SU-DHL-6 (cell line): ENCODE data around the gene CFAP100.

ENCODE experiments used
- H2AFZ ChIP-seq: fragments of 200-600 bp; sonication (generic); 2 replicates; pipeline ENCODE4 v1.6.1; 2014; ENCODE audit warnings: low read depth, mild to moderate bottlenecking, moderate library complexity, mixed read lengths, antibody characterized with exemption, low read length; ENCODE audit not compliant: severe bottlenecking
- H3F3A ChIP-seq: fragments of 200-600 bp; shearing (Covaris generic); 2 replicates; pipeline ENCODE4 v1.6.0; 2016; ENCODE audit warnings: antibody characterized with exemption, mild to moderate bottlenecking; ENCODE audit not compliant: insufficient read depth
- H3K27ac ChIP-seq: fragments of 200-600 bp; sonication (generic); 2 replicates; pipeline ENCODE4 v1.5.1; 2016; ENCODE audit warnings: low read depth, mild to moderate bottlenecking, low read length, moderate library complexity, mixed read lengths
- H3K27me3 ChIP-seq: fragments of 200-600 bp; sonication (generic), shearing (Covaris generic); 2 replicates; pipeline ENCODE4 v1.6.0; 2014; ENCODE audit warnings: mild to moderate bottlenecking, low read length
- H3K36me3 ChIP-seq: fragments of 200-600 bp; sonication (generic); 2 replicates; pipeline ENCODE4 v1.6.1; 2014; ENCODE audit warnings: mild to moderate bottlenecking, low read length, mixed read lengths
- H3K4me2 ChIP-seq: fragments of 300-600, 200-600 bp; shearing (Covaris generic), sonication (generic); 2 replicates; pipeline ENCODE4 v1.6.0; 2014; ENCODE audit warnings: low read length, low read depth, mild to moderate bottlenecking; ENCODE audit not compliant: poor library complexity, severe bottlenecking
- H3K4me3 ChIP-seq: fragments of 200-600 bp; sonication (generic); 2 replicates; pipeline ENCODE4 v1.5.1; 2014; ENCODE audit warnings: antibody characterized with exemption, low read length, mild to moderate bottlenecking, mixed read lengths; ENCODE audit not compliant: insufficient read depth, poor library complexity, severe bottlenecking
- H3K79me2 ChIP-seq: fragments of 200-600 bp; sonication (generic); 2 replicates; pipeline ENCODE4 v1.6.1; 2014; ENCODE audit warnings: mild to moderate bottlenecking, low read length, moderate library complexity; ENCODE audit not compliant: insufficient read depth
- H3K9ac ChIP-seq: fragments of 200-600 bp; sonication (generic); 2 replicates; pipeline ENCODE4 v1.7.0; 2014; ENCODE audit warnings: mild to moderate bottlenecking, low read length
- H3K9me2 ChIP-seq: fragments of 200-600 bp; sonication (generic); replicated peaks from 2 replicates; pipeline ENCODE4 v1.6.1; 2014; ENCODE audit warnings: low read length; ENCODE audit not compliant: insufficient read depth
- H3K9me3 ChIP-seq: fragments of 200-600 bp; sonication (generic); 2 replicates; pipeline ENCODE4 v1.6.1; 2014; ENCODE audit warnings: low read length, mixed read lengths; ENCODE audit not compliant: insufficient read depth
- H4K20me1 ChIP-seq: fragments of 200-600 bp; sonication (generic); 2 replicates; pipeline ENCODE4 v1.6.1; 2014; ENCODE audit warnings: low read depth, mild to moderate bottlenecking, antibody characterized with exemption, low read length, moderate library complexity, mixed read lengths
- EZH2phosphoT487 ChIP-seq: fragments of 200-600 bp; sonication (generic), shearing (Covaris generic); conservative IDR thresholded peaks from 2 replicates; pipeline ENCODE4 v1.6.1; 2018; ENCODE audit warnings: mild to moderate bottlenecking, antibody characterized with exemption, low read length, moderate library complexity, mixed read lengths
- TF ChIP-seq, protein P1 (sequence below): fragments of 200-600 bp; sonication (generic); IDR thresholded peaks from one replicate; pipeline ENCODE4 v1.5.1; 2017; ENCODE audit warnings: antibody characterized with exemption, mild to moderate bottlenecking, low read length, moderate library complexity; ENCODE audit not compliant: insufficient read depth, poor library complexity, severe bottlenecking

Gene CFAP100

DNA sequence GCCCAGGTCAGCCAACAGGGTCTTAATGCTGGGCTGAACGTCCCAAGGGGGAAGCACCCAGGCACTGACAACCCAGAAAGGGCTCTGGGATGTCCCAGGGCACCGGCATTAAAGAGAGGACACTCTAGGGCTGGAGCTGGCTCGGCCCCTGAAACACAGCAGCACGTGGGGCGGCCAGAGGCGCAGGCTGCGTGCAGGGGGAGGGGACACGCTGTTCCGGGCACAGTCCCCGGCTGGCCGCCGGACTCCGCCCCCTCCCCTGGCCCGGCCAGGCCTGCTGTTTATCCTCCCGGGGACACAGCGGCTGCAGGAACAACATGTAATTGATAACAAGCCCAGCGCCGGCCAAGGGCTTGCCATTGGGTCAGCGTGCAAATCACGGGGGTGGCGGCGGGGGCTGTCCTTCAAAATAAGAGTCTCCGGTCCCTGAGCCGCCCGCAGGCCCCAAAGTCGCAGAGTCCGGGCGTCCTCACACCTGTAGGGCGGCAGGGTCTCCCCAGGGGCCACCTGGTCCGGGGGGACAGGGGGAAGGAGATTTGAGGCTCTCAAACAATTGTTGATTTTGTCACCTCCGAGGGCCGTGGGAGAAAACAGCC lies 38.8 kb upstream of the CFAP100 start:
- TF ChIP-seq EZH2phosphoT487 = no peak
- TF ChIP-seq, protein P1, sequence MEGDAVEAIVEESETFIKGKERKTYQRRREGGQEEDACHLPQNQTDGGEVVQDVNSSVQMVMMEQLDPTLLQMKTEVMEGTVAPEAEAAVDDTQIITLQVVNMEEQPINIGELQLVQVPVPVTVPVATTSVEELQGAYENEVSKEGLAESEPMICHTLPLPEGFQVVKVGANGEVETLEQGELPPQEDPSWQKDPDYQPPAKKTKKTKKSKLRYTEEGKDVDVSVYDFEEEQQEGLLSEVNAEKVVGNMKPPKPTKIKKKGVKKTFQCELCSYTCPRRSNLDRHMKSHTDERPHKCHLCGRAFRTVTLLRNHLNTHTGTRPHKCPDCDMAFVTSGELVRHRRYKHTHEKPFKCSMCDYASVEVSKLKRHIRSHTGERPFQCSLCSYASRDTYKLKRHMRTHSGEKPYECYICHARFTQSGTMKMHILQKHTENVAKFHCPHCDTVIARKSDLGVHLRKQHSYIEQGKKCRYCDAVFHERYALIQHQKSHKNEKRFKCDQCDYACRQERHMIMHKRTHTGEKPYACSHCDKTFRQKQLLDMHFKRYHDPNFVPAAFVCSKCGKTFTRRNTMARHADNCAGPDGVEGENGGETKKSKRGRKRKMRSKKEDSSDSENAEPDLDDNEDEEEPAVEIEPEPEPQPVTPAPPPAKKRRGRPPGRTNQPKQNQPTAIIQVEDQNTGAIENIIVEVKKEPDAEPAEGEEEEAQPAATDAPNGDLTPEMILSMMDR = no peak
- Histone ChIP-seq H3K9me3 (no peaks in the 10 kb centered on the region), H3K4me2 (no peak overlapping the region), H3K27ac (no peak overlapping the region), H4K20me1 (no peaks in the 10 kb centered on the region), H3K9me2 (no peaks in the 10 kb centered on the region), H3K79me2 (no peaks in the 10 kb centered on the region), H3K4me3 (no peak overlapping the region), H3K36me3 (no peaks in the 10 kb centered on the region), H3K27me3 (no peaks in the 10 kb centered on the region), H2AFZ (no peak overlapping the region), H3F3A (no peaks in the 10 kb centered on the region), H3K9ac (no peak overlapping the region)

DNA sequence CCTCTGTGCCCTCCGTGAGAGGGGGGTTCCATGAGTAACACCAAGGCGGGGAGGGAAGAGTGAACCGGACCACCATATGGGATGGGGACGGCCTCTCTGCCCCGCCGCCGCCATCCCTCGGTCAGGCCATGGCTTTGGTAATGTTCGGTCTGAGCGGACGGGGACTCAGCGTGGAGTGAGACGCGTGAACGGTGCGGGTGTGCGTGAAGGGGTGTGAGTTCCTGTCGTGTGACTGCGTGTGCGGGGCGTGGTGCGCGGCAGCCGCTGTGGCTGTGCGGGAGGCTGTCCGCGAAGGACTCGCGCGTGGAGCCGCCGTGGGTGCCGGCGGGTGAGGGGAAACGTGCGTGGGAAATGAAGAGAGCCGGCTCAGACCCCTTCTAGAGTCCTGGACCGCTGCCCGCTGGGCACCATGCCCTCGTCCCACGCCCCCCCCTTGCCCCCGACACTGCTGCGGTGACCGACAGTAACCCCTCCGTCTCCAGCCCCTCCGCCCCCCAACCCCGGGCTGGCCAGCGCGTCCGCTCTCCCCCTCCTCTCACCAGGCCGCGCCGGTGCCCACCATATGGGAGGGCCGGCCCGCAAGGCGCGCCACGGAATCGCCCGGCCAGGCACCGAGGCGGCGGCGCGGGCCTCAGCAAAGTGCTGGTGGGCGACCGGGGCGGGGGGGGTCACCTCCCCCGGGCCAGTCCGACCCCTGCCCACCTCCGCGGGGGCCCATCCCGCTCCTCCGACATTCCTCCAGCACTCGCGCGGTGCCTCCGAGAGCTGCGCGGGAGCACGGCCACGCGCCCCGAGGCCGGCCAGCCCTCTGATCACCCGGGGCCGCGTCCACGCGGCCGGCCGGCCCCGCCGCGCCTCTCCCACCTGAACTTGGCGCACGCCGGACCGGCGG lies 38.1 kb upstream of the CFAP100 start:
- no peaks in the 10 kb centered on the region for H3K36me3 ChIP-seq
- H3K9ac ChIP-seq = no peak overlapping the region
- no peaks in the 10 kb centered on the region for H3K27me3 ChIP-seq
- H3K27ac ChIP-seq = no peak overlapping the region
- H3K9me3 ChIP-seq = no peaks in the 10 kb centered on the region
- H3K79me2 ChIP-seq = no peaks in the 10 kb centered on the region
- H3K4me3 ChIP-seq = no peak overlapping the region
- H4K20me1 ChIP-seq = no peaks in the 10 kb centered on the region
- H3K9me2 ChIP-seq = no peaks in the 10 kb centered on the region
- H3K4me2 ChIP-seq = no peak overlapping the region
- no peak overlapping the region for H2AFZ ChIP-seq
- TF ChIP-seq, protein P1 = no peak
- TF ChIP-seq EZH2phosphoT487 = no peak
- no peaks in the 10 kb centered on the region for H3F3A ChIP-seq

- Histone ChIP-seq H2AFZ (no peak within 1 kb of the TSS), H3K79me2 (no peaks in the 10 kb centered on the region), H3K9me2 (no peaks in the 10 kb centered on the region), H4K20me1 (no peaks in the 10 kb centered on the region), H3K27me3 (no peaks in the 10 kb centered on the region), H3K4me3 (no peak within 1 kb of the TSS), H3K9ac (no peak within 1 kb of the TSS), H3K27ac (no peak within 1 kb of the TSS), H3F3A (no peaks in the 10 kb centered on the region), H3K9me3 (no peaks in the 10 kb centered on the region), H3K36me3 (no peaks in the 10 kb centered on the region), H3K4me2 (no peak within 1 kb of the TSS)
- no peak for TF ChIP-seq EZH2phosphoT487
- TF ChIP-seq, protein P1 = no peak
Observed at GRCh38 chr3:126357295-126358037, 37.2 kb upstream of the CFAP100 start, which contains the start of gene KLF15. Gene KLF15, minus strand, starts transcription at chr3:126357408. Its CDS starts 4,486 bp downstream, at chr3:126352922.
